H1 (cell line): ENCODE data around the gene SELPLG. TPM values are rescaled to one million over a fixed set of nuclear protein-coding genes. Genes with fewer than 3 reads are reported as not detected.

ENCODE experiments used
- CHD2 ChIP-seq: IDR thresholded peaks from 2 replicates; pipeline ENCODE4 v1.6.1; 2012; ENCODE audit warnings: low read length, improper control_type of control experiment
- CHD7 ChIP-seq: fragments of 300-600 bp; sonication (generic); IDR thresholded peaks from 2 replicates; pipeline ENCODE4 v1.7.1; 2012; ENCODE audit warnings: low read length, moderate library complexity, mild to moderate bottlenecking, inconsistent platforms; ENCODE audit not compliant: insufficient replicate concordance
- E2F6 ChIP-seq: IDR thresholded peaks from 2 replicates; pipeline ENCODE4 v1.6.1; 2012; ENCODE audit warnings: inconsistent platforms
- KDM4A ChIP-seq: IDR thresholded peaks from one replicate; pipeline ENCODE4 v1.7.1; 2012; ENCODE audit warnings: low read depth, mild to moderate bottlenecking, moderate library complexity, low read length, inconsistent platforms; ENCODE audit not compliant: severe bottlenecking
- PHF8 ChIP-seq: fragments of 200-600 bp; sonication (generic); conservative IDR thresholded peaks from 2 replicates; pipeline ENCODE4 v1.7.1; 2012; ENCODE audit warnings: low read depth, mild to moderate bottlenecking, inconsistent platforms, low read length, moderate library complexity
- SAP30 ChIP-seq: fragments of 300-600 bp; sonication (generic); IDR thresholded peaks from 2 replicates; pipeline ENCODE4 v1.7.1; 2012; ENCODE audit warnings: low read length, moderate library complexity, mild to moderate bottlenecking, inconsistent platforms; ENCODE audit not compliant: insufficient read depth, insufficient replicate concordance
- SIX5 ChIP-seq: IDR thresholded peaks from 2 replicates; pipeline ENCODE4 v1.6.1; 2011; ENCODE audit warnings: mild to moderate bottlenecking, low read depth, low read length
- polyA plus RNA-seq, 7 experiments: library from polyadenylated mRNA; depleted of rRNA in 3 of 7; stranded (reverse) in 5 of 7; unstranded in 2 of 7; fragments of >200 nt in 5 of 7; fragments of 200-250 nt in 2 of 7; gene quantifications; 1 replicate in 5 of 7; 2 replicates in 1 of 7; 4 replicates in 1 of 7; pipeline versions ENCODE4 v1.2.1 to v1.2.3, GENCODE V29; 2011 to 2013; ENCODE audit warnings: missing spikeins in 2 of 7, mixed read lengths in 2 of 7
- total RNA-seq: library from RNA; stranded (reverse); fragmentation: NEBNext Ultra II Directional; extraction: Animal tissue kit (Norgen Biotek cat#: 25700); gene quantifications from 2 replicates; pipeline ENCODE4 v1.2.1, GENCODE V29; 2021

The SELPLG gene
- total and polyA plus RNA-seq, 2 of the 8 experiments (the other 6 are each of a cell fraction or from before 2014, with no cell fraction given): 0.18 TPM; not detected in 1

GRCh38 chr12:108638141-108638827 lies 4.6 kb upstream of the SELPLG start (continued):
- TF ChIP-seq CHD7 (peak; percentile 53), KDM4A (no peak), SIX5 (no peak), CHD2 (no peak), SAP30 (no peak), PHF8 (no peak), E2F6 (no peak)
